ENCODE results near the gene CDK14. TPM values are rescaled to one million over a fixed set of nuclear protein-coding genes. Genes with fewer than 3 reads are reported as not detected.

Gene CDK14
- total and polyA plus RNA-seq, 9 donors, result 12.6 to 54.1 (median 43.8) TPM

DNA sequence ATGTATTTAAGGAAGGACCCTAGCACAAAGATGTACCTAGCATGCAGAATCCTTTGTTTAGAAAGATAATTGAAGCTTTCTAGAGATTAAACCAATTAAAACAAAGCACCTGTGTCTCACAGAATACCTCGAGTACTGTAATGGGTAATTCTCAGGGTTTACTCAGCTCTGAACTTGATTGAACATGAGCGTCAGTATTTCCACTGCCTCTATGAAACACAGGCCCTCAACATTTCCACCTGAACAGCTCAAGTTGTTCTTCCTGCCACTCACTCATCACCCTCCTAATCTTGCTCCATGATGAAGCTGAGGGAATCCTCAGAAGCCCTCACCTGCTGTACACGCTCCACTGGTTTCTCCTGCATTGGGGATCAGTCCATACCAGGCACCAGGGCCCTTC is 634.4 kb downstream of the CDK14 start:
- no peak for DNase-seq

DNA sequence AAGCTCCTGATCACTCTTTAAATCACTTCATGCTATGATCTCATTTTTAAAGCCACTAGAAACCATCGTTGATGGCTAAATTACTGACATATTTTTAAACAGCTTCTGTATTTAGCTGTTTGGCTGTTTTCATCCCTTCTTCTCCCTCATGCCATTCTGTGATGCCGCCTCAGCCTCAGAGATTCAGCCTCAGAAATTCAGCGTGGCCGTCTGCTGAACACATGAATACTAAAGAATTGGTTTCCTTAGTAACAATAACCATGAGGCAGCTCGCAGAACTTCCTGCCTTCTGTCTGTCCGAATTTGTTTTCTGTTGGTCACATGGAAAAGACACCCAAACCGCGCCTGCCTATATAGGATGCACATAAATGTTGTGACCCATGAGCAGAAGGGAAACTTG is 637.1 kb downstream of the CDK14 start:
- no peak for DNase-seq
- no peaks in the 10 kb centered on the region for H3K4me1 ChIP-seq (ENCODE audit: insufficient read depth)
- TF ChIP-seq, protein P1, sequence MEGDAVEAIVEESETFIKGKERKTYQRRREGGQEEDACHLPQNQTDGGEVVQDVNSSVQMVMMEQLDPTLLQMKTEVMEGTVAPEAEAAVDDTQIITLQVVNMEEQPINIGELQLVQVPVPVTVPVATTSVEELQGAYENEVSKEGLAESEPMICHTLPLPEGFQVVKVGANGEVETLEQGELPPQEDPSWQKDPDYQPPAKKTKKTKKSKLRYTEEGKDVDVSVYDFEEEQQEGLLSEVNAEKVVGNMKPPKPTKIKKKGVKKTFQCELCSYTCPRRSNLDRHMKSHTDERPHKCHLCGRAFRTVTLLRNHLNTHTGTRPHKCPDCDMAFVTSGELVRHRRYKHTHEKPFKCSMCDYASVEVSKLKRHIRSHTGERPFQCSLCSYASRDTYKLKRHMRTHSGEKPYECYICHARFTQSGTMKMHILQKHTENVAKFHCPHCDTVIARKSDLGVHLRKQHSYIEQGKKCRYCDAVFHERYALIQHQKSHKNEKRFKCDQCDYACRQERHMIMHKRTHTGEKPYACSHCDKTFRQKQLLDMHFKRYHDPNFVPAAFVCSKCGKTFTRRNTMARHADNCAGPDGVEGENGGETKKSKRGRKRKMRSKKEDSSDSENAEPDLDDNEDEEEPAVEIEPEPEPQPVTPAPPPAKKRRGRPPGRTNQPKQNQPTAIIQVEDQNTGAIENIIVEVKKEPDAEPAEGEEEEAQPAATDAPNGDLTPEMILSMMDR (IDR thresholded peaks at IDR 0.05), result no peak
- no peak for TF ChIP-seq EP300 (IDR thresholded peaks at IDR 0.05)
- TF ChIP-seq POLR2A (IDR thresholded peaks at IDR 0.05), result no peak
- H3K27ac ChIP-seq, result no peak overlapping the region
- H3K4me3 ChIP-seq, result no peak overlapping the region
- no peaks in the 10 kb centered on the region for H3K27me3 ChIP-seq
- intact Hi-C loops (cut with DNase I), result no loop called here
- WGBS, 3 donors, result 83 to 86% (median 84%) methylated on average over 8 of the region's 8 CpGs
- H3K36me3 ChIP-seq, result no peaks in the 10 kb centered on the region
- H3K9me3 ChIP-seq, result no peaks in the 10 kb centered on the region

More for the DNA sequence above, 634.4 kb downstream of the CDK14 start:
- no peaks in the 10 kb centered on the region for H3K36me3 ChIP-seq
- 87 to 89% (median 89%) methylated on average over 3 of the region's 3 CpGs for WGBS, 3 donors
- no peak overlapping the region for H3K4me3 ChIP-seq
- H3K27me3 ChIP-seq, result no peaks in the 10 kb centered on the region
- no peaks in the 10 kb centered on the region for H3K4me1 ChIP-seq (ENCODE audit: insufficient read depth)
- TF ChIP-seq, protein P1 (IDR thresholded peaks at IDR 0.05), result no peak
- TF ChIP-seq EP300 (IDR thresholded peaks at IDR 0.05), result no peak
- no peak for TF ChIP-seq POLR2A (IDR thresholded peaks at IDR 0.05)
- no peaks in the 10 kb centered on the region for H3K9me3 ChIP-seq
- intact Hi-C loops (cut with DNase I), result no loop called here
- no peak overlapping the region for H3K27ac ChIP-seq

DNA sequence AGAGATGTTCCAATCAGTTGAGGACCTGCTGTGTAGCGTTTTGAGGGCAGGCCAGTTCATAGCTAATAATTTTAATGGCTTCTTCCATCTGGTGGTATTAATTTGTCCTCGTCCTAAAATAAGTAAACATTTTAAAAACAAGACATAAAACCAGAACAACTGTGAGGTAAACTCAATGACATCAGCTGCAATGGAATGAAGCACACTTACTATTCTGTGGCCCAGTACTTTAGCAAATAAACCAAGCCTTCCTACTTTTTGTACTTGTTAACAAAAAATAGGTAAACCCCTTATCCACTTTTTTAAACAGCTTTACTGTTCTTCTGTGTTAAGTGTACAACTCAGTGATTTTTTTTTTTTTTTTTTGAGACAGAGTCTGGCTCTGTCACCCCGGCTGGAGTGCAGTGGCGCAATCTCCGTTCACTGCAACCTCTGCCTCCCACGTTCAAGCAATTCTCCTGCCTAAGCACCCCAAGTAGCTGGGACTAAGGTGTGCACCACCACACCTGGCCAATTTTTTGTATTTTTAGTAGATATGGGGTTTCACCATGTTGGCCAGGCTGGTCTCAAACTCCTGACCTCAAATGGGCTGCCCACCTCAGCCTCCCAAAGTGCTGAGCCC is 639.2 kb downstream of the CDK14 start:
- WGBS, 3 donors, result 84 to 87% (median 87%) methylated on average over 6 of the region's 6 CpGs
- Histone ChIP-seq H3K27ac (no peak overlapping the region), H3K36me3 (no peaks in the 10 kb centered on the region), H3K9me3 (no peaks in the 10 kb centered on the region), H3K4me1 (ENCODE audit: insufficient read depth) (peaks cover 11% of the 10 kb centered on the region), H3K4me3 (no peak overlapping the region), H3K27me3 (no peaks in the 10 kb centered on the region)
- TF ChIP-seq POLR2A (IDR thresholded peaks at IDR 0.05) (no peak), EP300 (IDR thresholded peaks at IDR 0.05) (no peak)
- TF ChIP-seq, protein P1 (IDR thresholded peaks at IDR 0.05), result no peak
- intact Hi-C loops (cut with DNase I), result no loop called here
- DNase-seq, result no peak

DNA sequence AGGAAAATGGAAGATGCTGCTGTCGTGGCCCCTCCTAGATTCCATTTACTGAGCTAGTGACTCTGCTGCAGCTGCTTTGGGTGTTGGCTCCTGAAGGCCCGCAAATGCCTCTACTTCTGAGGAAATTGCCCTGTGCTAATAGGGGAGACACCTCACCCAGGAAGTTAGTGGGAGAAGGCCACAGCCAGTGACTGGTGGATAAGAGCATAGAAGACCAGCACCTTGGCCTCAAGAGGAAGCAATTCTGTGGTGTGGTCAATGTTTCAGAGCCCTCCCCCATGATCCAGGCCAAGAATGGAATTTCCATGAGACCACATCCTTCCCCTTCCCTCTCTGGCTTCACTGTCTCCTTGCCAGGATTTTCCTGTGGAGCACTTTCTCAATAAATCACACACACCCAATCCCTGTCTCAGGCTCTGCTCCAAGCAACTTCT is 643.1 kb downstream of the CDK14 start:
- no peak for TF ChIP-seq POLR2A (IDR thresholded peaks at IDR 0.05)
- TF ChIP-seq, protein P1 (IDR thresholded peaks at IDR 0.05), result no peak
- TF ChIP-seq EP300 (IDR thresholded peaks at IDR 0.05), result no peak
- Histone ChIP-seq H3K36me3 (no peaks in the 10 kb centered on the region), H3K9me3 (no peaks in the 10 kb centered on the region), H3K27ac (no peak overlapping the region), H3K4me1 (ENCODE audit: insufficient read depth) (peaks cover 17% of the 10 kb centered on the region), H3K27me3 (no peaks in the 10 kb centered on the region), H3K4me3 (no peak overlapping the region)
- 31 to 57% (median 32%) methylated on average over 2 of the region's 2 CpGs for WGBS, 3 donors
- intact Hi-C loops (cut with DNase I), result no loop called here
- no peak for DNase-seq

All from ovary (tissue), 9 donors.